Fibroblast of mammary gland (primary cell): ENCODE data around the gene FOXRED1.

Source experiments
- DNase-seq: peaks from one replicate; pipeline ENCODE4 v3.0.0-alpha.2; 2010; ENCODE audit warnings: low read depth
- H3K4me3 ChIP-seq: 2 replicates; pipeline ENCODE4 v1.5.1; 2011; ENCODE audit warnings: low read depth, mild to moderate bottlenecking, low read length, moderate library complexity; ENCODE audit not compliant: control insufficient read depth
- CTCF ChIP-seq: conservative IDR thresholded peaks from 2 replicates; pipeline ENCODE4 v1.5.1; 2011; ENCODE audit warnings: low read depth, low read length, inconsistent platforms; ENCODE audit not compliant: control insufficient read depth, insufficient read depth

The FOXRED1 gene

GRCh38 chr11:126268708-126269579 is at the start of gene FOXRED1, which contains the start of gene SRPRA:
Gene FOXRED1 (plus strand): TSS chr11:126269154. CDS start chr11:126269207, 53 bp downstream.
Gene SRPRA (minus strand): TSS chr11:126268895. CDS start chr11:126268804, 91 bp downstream.
- H3K4me3 ChIP-seq = peak within 1 kb of the TSS; percentile 90
- no peak for TF ChIP-seq CTCF
- DNase-seq = peak; percentile 98

- no peak for DNase-seq
- H3K4me3 ChIP-seq = no peak overlapping the region
- no peak for TF ChIP-seq CTCF
These were observed 49.4 kb upstream of the FOXRED1 start for GRCh38 chr11:126219547-126219946.

GRCh38 chr11:126224647-126225294 is 44.2 kb upstream of the FOXRED1 start:
- H3K4me3 ChIP-seq = no peak overlapping the region
- TF ChIP-seq CTCF = no peak
- no peak for DNase-seq

- H3K4me3 ChIP-seq = no peak overlapping the region
- TF ChIP-seq CTCF = no peak
- DNase-seq = no peak
These were observed 43.7 kb upstream of the FOXRED1 start for GRCh38 chr11:126225295-126225665.

- DNase-seq = no peak
- no peak overlapping the region for H3K4me3 ChIP-seq
- no peak for TF ChIP-seq CTCF
These were observed 42.4 kb upstream of the FOXRED1 start for GRCh38 chr11:126226334-126227084.

GRCh38 chr11:126229858-126230540 is 39.0 kb upstream of the FOXRED1 start:
- peak; percentile 75 for DNase-seq
- no peak for TF ChIP-seq CTCF

More at GRCh38 chr11:126229858-126230540, 39.0 kb upstream of the FOXRED1 start:
- H3K4me3 ChIP-seq = no peak overlapping the region
